GM15510 (cell line): ENCODE results near the gene SDK1.

Source experiments
- POLR2A ChIP-seq: IDR thresholded peaks from 3 replicates; pipeline ENCODE4 v1.6.1; 2011; ENCODE audit warnings: borderline replicate concordance; ENCODE audit not compliant: insufficient read length; ENCODE audit errors: extremely low read depth

SDK1 gene

DNA sequence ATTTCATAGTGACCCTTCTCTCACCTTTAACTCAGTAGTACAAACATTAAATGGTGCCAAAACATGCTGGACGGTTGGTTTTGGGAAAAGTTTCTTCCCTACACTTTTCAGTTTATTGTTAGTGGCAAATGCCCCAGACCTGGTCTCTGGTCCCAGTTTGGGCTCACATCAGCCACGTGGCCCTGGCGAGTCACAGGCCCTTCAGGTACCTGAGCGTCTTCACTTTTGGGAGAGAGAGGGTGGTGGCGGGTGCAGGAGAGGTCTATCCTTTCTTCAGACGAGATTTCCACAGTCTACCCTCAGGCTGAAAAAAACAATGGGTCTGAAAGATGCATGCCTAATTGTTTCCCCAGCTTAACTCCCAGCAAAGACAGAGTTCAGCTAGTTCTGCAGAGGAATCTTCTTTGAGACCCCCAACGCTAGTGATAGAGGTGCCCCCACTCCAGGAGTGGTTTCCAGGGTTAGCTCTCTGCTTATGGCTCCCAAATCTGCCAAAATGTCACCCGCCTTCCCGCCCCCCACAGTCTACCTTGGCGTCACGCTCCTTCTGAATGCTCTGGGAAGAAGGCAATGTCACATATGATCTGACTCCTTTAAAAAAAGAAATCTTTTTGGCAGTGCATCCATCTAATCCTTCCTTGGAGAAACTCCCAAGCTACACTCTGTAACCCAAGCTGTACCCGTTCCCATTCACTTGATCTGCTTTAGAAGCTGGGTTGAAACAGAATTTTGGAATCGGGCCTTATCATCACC, 996.3 kb downstream of the SDK1 start:
- TF ChIP-seq POLR2A = no peak

DNA sequence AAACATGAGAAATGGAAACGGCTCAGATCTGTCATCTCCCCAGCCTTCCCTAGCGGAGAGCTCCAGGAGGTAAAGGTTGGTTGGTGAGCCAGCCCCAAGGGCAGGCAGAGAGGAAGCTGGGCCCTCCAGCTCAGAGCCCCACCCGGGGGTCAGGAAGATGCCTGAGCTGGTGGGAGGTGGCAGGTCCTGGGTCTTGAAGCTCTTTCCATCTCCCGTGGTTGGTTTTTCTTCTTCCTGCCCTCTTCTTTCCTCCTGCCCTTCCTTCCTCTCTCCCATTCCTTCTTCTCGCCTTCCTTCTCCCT, 996.8 kb downstream of the SDK1 start:
- no peak for TF ChIP-seq POLR2A

GRCh38 chr7:4299431-4299830, 998.4 kb downstream of the SDK1 start:
- TF ChIP-seq POLR2A = no peak

DNA sequence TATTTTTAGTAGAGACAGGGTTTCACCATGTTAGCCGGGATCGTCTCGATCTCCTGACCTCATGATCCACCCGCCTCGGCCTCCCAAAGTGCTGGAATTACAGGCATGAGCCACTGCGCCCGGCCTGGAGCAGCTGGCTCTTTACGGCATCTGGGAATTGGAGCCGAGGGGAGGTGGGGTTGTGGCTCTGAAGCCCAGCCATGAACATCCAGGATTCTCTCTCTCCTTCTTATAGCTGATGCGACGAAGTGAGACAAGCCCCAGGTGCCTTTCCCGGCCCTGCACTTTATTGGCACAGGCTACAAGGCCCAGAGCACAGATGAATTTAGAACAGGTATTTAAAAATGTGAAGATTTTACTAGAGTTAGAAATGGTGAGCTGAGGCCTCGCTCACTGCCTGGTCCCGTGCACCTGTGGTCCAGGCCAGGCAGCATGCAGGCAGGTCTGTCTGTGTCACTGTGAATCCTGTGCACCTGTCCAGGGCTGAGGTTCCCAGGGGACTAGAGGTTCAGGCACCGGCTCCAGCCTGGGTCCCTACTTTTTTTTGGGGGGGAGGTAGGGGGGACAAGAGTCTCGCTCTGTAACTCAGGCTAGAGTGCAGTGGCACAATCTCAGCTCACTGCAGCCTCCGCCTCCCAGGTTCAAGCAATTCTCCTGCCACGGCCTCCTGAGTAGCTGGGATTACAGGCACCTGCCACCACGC, 1001.3 kb downstream of the SDK1 start:
- TF ChIP-seq POLR2A = no peak

DNA sequence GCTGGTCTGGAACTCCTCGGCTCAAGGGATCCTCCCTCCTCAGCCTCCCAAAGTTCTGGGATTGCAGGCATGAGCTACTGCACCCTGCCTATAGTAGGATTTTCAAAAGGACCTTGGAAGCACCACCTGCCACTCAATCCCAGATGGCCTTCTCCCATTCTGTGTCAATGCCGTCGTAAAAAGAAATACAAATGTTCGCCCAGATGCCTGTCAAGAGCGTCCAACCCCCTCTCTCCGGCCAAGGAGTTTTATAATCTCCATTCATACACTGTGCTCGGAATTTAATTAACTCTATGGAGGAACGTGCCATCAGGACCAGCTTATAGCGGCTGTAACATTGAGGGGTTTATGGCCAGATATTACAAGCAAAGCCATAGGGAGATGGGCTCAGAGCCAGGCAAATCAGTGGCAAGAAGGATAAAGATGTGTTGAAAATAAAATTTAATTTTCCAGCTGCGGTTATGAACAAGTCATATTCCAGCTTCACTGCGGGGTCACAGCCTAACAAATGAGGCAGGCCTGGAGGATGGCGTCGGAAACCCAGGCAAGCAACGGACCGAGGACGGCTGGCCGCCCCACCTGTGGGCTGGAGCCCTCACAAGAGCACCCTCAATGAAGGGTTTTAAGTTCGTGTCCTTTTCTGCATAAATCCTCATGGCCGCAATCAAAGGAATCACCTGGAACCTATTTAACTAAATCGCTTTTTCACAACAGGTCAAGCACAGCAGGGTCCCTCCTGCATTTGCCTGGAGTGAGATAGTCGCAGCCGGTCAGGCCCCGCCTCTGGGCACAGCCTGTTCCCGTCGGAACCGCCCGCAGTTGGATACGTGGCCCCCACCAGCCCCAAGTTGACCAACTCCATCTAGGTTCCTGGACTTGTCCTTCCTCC, 1006.5 kb downstream of the SDK1 start:
- TF ChIP-seq POLR2A = no peak

- TF ChIP-seq POLR2A = no peak
These were observed 1007.1 kb downstream of the SDK1 start for GRCh38 chr7:4308205-4308590.
